PC-9 (cell line): ENCODE measurements around the gene PANX2.

ENCODE experiments used
- CTCF ChIP-seq: fragments of 200-600 bp; sonication (generic); conservative IDR thresholded peaks from 2 replicates; pipeline ENCODE4 v1.6.1; 2017; ENCODE audit warnings: mixed run types, antibody characterized with exemption, mild to moderate bottlenecking, moderate library complexity
- EZH2 ChIP-seq: fragments of 200-600 bp; sonication (generic); IDR thresholded peaks from 2 replicates; pipeline ENCODE4 v1.8.0; 2017; ENCODE audit warnings: antibody characterized with exemption, low read depth

GRCh38 chr22:50222508-50222907 is 52.0 kb downstream of the PANX2 start:
- no peak for TF ChIP-seq CTCF
- no peak for TF ChIP-seq EZH2
